Stimulated activated CD4-positive, alpha-beta T cell treated with anti-CD3 and anti-CD28 coated beads, Interleukin-2, amount 100 ng/mL, for 48 hours (primary cell): ENCODE data around the gene DIAPH2.

Experiments used
- DNase-seq, 2 donors: peaks; one replicate each; pipeline ENCODE4 v3.0.0-alpha.2; 2020

Gene DIAPH2

GRCh38 chrX:96982161-96982560 is 297.5 kb downstream of the DIAPH2 start:
- DNase-seq, result no peak

GRCh38 chrX:96984538-96984937 is 299.9 kb downstream of the DIAPH2 start:
- no peak for DNase-seq

GRCh38 chrX:96985046-96985445 is 300.4 kb downstream of the DIAPH2 start:
- no peak for DNase-seq

- no peak for DNase-seq
Measured at GRCh38 chrX:96987228-96987627, 302.6 kb downstream of the DIAPH2 start.

GRCh38 chrX:96989830-96990571 is 305.4 kb downstream of the DIAPH2 start:
- no peak for DNase-seq

GRCh38 chrX:96994093-96994492 is 309.5 kb downstream of the DIAPH2 start:
- DNase-seq, result no peak

GRCh38 chrX:96997196-96997595 is 312.6 kb downstream of the DIAPH2 start:
- DNase-seq, result no peak

GRCh38 chrX:97000682-97001368 is 316.2 kb downstream of the DIAPH2 start:
- DNase-seq, result no peak

GRCh38 chrX:97006167-97006566 is 321.5 kb downstream of the DIAPH2 start:
- no peak for DNase-seq

- no peak for DNase-seq
Measured at GRCh38 chrX:97009391-97009790, 324.7 kb downstream of the DIAPH2 start.

- no peak for DNase-seq
Measured at GRCh38 chrX:97011540-97011939, 326.9 kb downstream of the DIAPH2 start.

- DNase-seq, result no peak
Measured at GRCh38 chrX:97016106-97016505, 331.5 kb downstream of the DIAPH2 start.

GRCh38 chrX:97021680-97022079 is 337.0 kb downstream of the DIAPH2 start:
- no peak for DNase-seq

GRCh38 chrX:97026406-97026805 is 341.8 kb downstream of the DIAPH2 start:
- DNase-seq, result no peak

GRCh38 chrX:97027384-97027922 is 342.8 kb downstream of the DIAPH2 start:
- DNase-seq, result no peak

GRCh38 chrX:97030463-97030862 is 345.8 kb downstream of the DIAPH2 start:
- DNase-seq, result no peak

GRCh38 chrX:97030947-97031346 is 346.3 kb downstream of the DIAPH2 start:
- no peak for DNase-seq

- peak in 1 of 2 donors; percentile 3 for DNase-seq
Measured at GRCh38 chrX:97039363-97040029, 354.9 kb downstream of the DIAPH2 start.

GRCh38 chrX:97045470-97045869 is 360.8 kb downstream of the DIAPH2 start:
- DNase-seq, result no peak

- DNase-seq, result no peak
Measured at GRCh38 chrX:97046867-97047266, 362.2 kb downstream of the DIAPH2 start.

- no peak for DNase-seq
Measured at GRCh38 chrX:97050392-97050791, 365.8 kb downstream of the DIAPH2 start.

GRCh38 chrX:97057349-97057909 is 372.8 kb downstream of the DIAPH2 start:
- DNase-seq, result no peak

- no peak for DNase-seq
Measured at GRCh38 chrX:97060020-97060419, 375.4 kb downstream of the DIAPH2 start.
